ENCODE results near the gene WDR35. TPM values are rescaled to one million over a fixed set of nuclear protein-coding genes. Genes with fewer than 3 reads are reported as not detected.

WDR35 gene
- total and polyA plus RNA-seq, 10 of the 15 experiments (the other 5 are each of a cell fraction or from before 2014, with no cell fraction given), result 3.0 to 9.3 (median 6.3) TPM

DNA sequence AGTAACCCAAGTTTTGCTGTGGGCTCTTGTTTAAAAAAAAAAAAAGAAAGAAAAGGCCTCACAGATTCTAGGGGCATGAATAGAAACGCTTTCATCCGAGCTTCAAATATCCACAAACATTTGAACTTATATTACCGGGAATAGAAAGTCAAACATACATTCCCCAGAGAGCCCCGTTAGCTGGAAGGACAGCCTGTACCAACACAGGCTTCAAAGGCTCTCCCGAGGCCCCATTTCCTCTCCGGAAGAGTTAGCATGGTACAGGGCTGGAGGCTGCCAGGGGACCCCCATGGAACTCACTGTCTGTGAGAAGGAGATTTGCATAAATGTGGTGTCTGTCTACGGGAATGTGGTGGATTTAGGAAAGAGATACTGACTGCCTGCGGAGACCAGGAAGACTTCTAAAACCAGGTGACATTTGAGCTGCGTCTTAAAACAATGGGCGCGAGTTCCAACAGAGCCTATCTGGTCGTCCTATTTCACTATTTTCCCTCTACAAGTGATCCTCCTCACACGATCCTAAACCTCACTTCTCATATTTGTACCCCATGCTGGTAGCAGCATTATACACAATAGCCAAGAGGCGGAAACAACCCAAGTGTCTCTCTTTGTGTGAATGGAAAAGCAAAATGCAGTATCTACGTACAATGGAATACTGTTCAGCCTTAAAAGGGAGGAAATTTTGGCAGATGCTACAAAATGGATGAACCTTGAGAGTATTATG, 23.4 kb upstream of the WDR35 start:
- RAD21 ChIA-PET (ENCODE audit: unreplicated experiment), result interaction anchor here (1.6 to 1.9 kb wide), 2 partner anchors 57 to 212 kb away, joined by 4 to 5 read pairs; partner anchors contain the start of gene SDC1
- ATAC-seq, result no peak
- in situ Hi-C loops (cut with MboI), result loop anchor here (10.0 kb wide), 1 partner anchor 82 kb away; no protein-coding TSS in a partner anchor
- H3K79me2 ChIP-seq (ENCODE audit: control insufficient read depth, insufficient read depth, low read length), result no peaks in the 10 kb centered on the region
- 45% methylated on average over 14 of the region's 15 CpGs for WGBS (ENCODE audit: insufficient coverage, insufficient replicate concordance, low lambda C conversion rate, missing lambda C conversion rate)
- SMC1A ChIA-PET (ENCODE audit: uncharacterized antibody, unreplicated experiment), result interaction anchor here (0.8 to 3.7 kb wide), 3 partner anchors 25 to 81 kb away, joined by 3 to 31 read pairs (median 24); no protein-coding TSS in a partner anchor
- POLR2A ChIA-PET, result interaction anchor here (0.6 kb wide), 1 partner anchor 127 kb away, joined by 3 read pairs; no protein-coding TSS in a partner anchor
- H3K4me1 ChIP-seq (ENCODE audit: control insufficient read depth, insufficient read depth, low read length), result no peaks in the 10 kb centered on the region
- intact Hi-C loops (cut with micrococcal nuclease; ENCODE audit: unreplicated experiment), result no loop called here
- peak overlapping the region; percentile 74; the same call in 1 of the 2 replicates for H3K4me2 ChIP-seq (ENCODE audit: control insufficient read depth, insufficient read depth)
- CTCF ChIA-PET, result interaction anchor here (0.8 to 4.6 kb wide), 11 partner anchors 10 to 213 kb away, joined by 3 to 57 read pairs (median 22); partner anchors contain the start of gene SDC1
- no peak overlapping the region for H2AFZ ChIP-seq (ENCODE audit: control insufficient read depth, low read depth, low read length)
- no peak for FAIRE-seq
- DNase-seq (ENCODE audit: low read depth, low spot score), result no peak
- no peak overlapping the region for H3K27ac ChIP-seq (ENCODE audit: control insufficient read depth, insufficient read depth)
- H3K4me3 ChIP-seq, result peak overlapping the region; percentile 68; the same call in 1 of the 2 replicates
- TF ChIP-seq BCL11A (IDR thresholded peaks at IDR 0.05; ENCODE audit: low read depth, low read length) (no peak), ETV6 (conservative IDR thresholded peaks at IDR 0.05 in 1 of 2, IDR thresholded peaks at IDR 0.05 in 1 of 2; ENCODE audit: borderline replicate concordance in 1 of 2, low read depth in 1 of 2) (no peak), MXI1 (IDR thresholded peaks at IDR 0.05; ENCODE audit: low read depth, low read length) (no peak), ZNF274 (IDR thresholded peaks at IDR 0.05; ENCODE audit: insufficient read depth, insufficient read length) (no peak), NFYB (IDR thresholded peaks at IDR 0.05; ENCODE audit: insufficient read depth, low read depth, low read length) (no peak), RUNX3 (IDR thresholded peaks at IDR 0.05; ENCODE audit: low read length) (no peak), SIN3A (IDR thresholded peaks at IDR 0.05; ENCODE audit: low read depth, low read length) (no peak), STAT1 (conservative IDR thresholded peaks at IDR 0.05) (no peak), ZNF24 (IDR thresholded peaks at IDR 0.05) (no peak), JUND (IDR thresholded peaks at IDR 0.05; ENCODE audit: low read depth, low read length) (no peak), STAT3 (IDR thresholded peaks at IDR 0.05; ENCODE audit: low read depth, low read length) (no peak), NFYA (IDR thresholded peaks at IDR 0.05; ENCODE audit: borderline replicate concordance, low read depth, low read length) (no peak), PML (IDR thresholded peaks at IDR 0.05; ENCODE audit: low read length) (no peak), CHD1 (IDR thresholded peaks at IDR 0.05; ENCODE audit: low read depth, low read length) (no peak), CREB1 (IDR thresholded peaks at IDR 0.05; ENCODE audit: low read depth) (no peak)
- TF ChIP-seq, protein P1, sequence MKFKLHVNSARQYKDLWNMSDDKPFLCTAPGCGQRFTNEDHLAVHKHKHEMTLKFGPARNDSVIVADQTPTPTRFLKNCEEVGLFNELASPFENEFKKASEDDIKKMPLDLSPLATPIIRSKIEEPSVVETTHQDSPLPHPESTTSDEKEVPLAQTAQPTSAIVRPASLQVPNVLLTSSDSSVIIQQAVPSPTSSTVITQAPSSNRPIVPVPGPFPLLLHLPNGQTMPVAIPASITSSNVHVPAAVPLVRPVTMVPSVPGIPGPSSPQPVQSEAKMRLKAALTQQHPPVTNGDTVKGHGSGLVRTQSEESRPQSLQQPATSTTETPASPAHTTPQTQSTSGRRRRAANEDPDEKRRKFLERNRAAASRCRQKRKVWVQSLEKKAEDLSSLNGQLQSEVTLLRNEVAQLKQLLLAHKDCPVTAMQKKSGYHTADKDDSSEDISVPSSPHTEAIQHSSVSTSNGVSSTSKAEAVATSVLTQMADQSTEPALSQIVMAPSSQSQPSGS (IDR thresholded peaks at IDR 0.05; ENCODE audit: low read length), result no peak
- TF ChIP-seq, protein P2, sequence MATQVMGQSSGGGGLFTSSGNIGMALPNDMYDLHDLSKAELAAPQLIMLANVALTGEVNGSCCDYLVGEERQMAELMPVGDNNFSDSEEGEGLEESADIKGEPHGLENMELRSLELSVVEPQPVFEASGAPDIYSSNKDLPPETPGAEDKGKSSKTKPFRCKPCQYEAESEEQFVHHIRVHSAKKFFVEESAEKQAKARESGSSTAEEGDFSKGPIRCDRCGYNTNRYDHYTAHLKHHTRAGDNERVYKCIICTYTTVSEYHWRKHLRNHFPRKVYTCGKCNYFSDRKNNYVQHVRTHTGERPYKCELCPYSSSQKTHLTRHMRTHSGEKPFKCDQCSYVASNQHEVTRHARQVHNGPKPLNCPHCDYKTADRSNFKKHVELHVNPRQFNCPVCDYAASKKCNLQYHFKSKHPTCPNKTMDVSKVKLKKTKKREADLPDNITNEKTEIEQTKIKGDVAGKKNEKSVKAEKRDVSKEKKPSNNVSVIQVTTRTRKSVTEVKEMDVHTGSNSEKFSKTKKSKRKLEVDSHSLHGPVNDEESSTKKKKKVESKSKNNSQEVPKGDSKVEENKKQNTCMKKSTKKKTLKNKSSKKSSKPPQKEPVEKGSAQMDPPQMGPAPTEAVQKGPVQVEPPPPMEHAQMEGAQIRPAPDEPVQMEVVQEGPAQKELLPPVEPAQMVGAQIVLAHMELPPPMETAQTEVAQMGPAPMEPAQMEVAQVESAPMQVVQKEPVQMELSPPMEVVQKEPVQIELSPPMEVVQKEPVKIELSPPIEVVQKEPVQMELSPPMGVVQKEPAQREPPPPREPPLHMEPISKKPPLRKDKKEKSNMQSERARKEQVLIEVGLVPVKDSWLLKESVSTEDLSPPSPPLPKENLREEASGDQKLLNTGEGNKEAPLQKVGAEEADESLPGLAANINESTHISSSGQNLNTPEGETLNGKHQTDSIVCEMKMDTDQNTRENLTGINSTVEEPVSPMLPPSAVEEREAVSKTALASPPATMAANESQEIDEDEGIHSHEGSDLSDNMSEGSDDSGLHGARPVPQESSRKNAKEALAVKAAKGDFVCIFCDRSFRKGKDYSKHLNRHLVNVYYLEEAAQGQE (IDR thresholded peaks at IDR 0.05; ENCODE audit: low read depth, low read length), result no peak
- no peak overlapping the region for H3K9ac ChIP-seq (ENCODE audit: control insufficient read depth, insufficient read depth, low read length)
- H4K20me1 ChIP-seq (ENCODE audit: control insufficient read depth, insufficient read depth), result no peaks in the 10 kb centered on the region
- peaks cover 5 to 16% of the 10 kb centered on the region in 2 experiments for H3K27me3 ChIP-seq (replicated peaks in 1 of 2; ENCODE audit: control insufficient read depth in 2 of 2, insufficient read depth in 2 of 2, low read length in 1 of 2)
- no peaks in the 10 kb centered on the region; the same call in 2 of the 3 replicates for H3K9me3 ChIP-seq (replicated peaks; ENCODE audit: control insufficient read depth, insufficient read depth, low read length)
- no TSS peak for BruUV-seq (replicated peaks)
- H3K36me3 ChIP-seq (ENCODE audit: control insufficient read depth in 2 of 2, insufficient read depth in 2 of 2, low read length in 1 of 2), result no peaks in the 10 kb centered on the region

Data from GM12878 (cell line).